ENCODE measurements around the gene GOLGA2.

The GOLGA2 gene

GRCh38 chr9:128266868-128267590, 8.8 kb downstream of the GOLGA2 start:
- TF ChIP-seq, protein P1, sequence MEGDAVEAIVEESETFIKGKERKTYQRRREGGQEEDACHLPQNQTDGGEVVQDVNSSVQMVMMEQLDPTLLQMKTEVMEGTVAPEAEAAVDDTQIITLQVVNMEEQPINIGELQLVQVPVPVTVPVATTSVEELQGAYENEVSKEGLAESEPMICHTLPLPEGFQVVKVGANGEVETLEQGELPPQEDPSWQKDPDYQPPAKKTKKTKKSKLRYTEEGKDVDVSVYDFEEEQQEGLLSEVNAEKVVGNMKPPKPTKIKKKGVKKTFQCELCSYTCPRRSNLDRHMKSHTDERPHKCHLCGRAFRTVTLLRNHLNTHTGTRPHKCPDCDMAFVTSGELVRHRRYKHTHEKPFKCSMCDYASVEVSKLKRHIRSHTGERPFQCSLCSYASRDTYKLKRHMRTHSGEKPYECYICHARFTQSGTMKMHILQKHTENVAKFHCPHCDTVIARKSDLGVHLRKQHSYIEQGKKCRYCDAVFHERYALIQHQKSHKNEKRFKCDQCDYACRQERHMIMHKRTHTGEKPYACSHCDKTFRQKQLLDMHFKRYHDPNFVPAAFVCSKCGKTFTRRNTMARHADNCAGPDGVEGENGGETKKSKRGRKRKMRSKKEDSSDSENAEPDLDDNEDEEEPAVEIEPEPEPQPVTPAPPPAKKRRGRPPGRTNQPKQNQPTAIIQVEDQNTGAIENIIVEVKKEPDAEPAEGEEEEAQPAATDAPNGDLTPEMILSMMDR (IDR thresholded peaks at IDR 0.05; ENCODE audit: borderline replicate concordance, insufficient read depth, low read depth, low read length), result no peak
- H3K4me3 ChIP-seq (ENCODE audit: low read depth, low read length), result no peak overlapping the region

GRCh38 chr9:128265348-128265847, 10.4 kb downstream of the GOLGA2 start:
- TF ChIP-seq, protein P1 (IDR thresholded peaks at IDR 0.05; ENCODE audit: borderline replicate concordance, insufficient read depth, low read depth, low read length), result no peak
- no peak overlapping the region for H3K4me3 ChIP-seq (ENCODE audit: low read depth, low read length)

GRCh38 chr9:128262687-128263086, 13.1 kb downstream of the GOLGA2 start:
- H3K4me3 ChIP-seq (ENCODE audit: low read depth, low read length), result no peak overlapping the region
- TF ChIP-seq, protein P1 (IDR thresholded peaks at IDR 0.05; ENCODE audit: borderline replicate concordance, insufficient read depth, low read depth, low read length), result no peak

DNA sequence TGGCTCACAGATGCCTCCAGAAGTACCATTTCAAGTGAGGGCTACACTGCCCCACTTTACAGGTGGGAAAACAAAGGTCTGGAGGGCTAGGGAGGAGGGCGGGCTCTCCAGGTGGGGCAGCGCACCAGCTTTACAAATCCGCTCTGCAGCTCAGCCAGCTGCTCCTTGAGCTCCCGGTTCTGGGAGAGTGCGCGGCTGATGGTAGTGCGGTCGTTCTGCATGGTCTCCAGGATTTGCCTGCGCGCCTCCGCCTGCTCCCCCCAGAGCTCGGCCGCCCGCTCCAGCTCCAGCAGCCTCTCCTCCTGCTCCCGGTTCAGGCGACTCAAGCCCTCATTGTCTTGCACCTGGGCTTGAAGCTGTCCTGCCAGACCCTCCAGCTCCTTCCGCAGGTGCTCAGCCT, 15.5 kb downstream of the GOLGA2 start:
- H3K4me3 ChIP-seq (ENCODE audit: low read depth, low read length), result no peak overlapping the region
- TF ChIP-seq, protein P1 (IDR thresholded peaks at IDR 0.05; ENCODE audit: borderline replicate concordance, insufficient read depth, low read depth, low read length), result no peak

- H3K4me3 ChIP-seq (ENCODE audit: low read depth, low read length), result no peak overlapping the region
- TF ChIP-seq, protein P1 (IDR thresholded peaks at IDR 0.05; ENCODE audit: borderline replicate concordance, insufficient read depth, low read depth, low read length), result 0 out of 2 replicates have a peak, but pooled peaks have one; percentile 7
These were observed 16.7 kb downstream of the GOLGA2 start for GRCh38 chr9:128259156-128259555.

GRCh38 chr9:128258326-128258725, 17.5 kb downstream of the GOLGA2 start:
- TF ChIP-seq, protein P1 (IDR thresholded peaks at IDR 0.05; ENCODE audit: borderline replicate concordance, insufficient read depth, low read depth, low read length), result no peak

GRCh38 chr9:128257907-128258306, 17.9 kb downstream of the GOLGA2 start:
- TF ChIP-seq, protein P1 (IDR thresholded peaks at IDR 0.05; ENCODE audit: borderline replicate concordance, insufficient read depth, low read depth, low read length), result no peak
- H3K4me3 ChIP-seq (ENCODE audit: low read depth, low read length), result no peak overlapping the region

More at GRCh38 chr9:128258326-128258725, 17.5 kb downstream of the GOLGA2 start:
- H3K4me3 ChIP-seq (ENCODE audit: low read depth, low read length), result no peak overlapping the region

All from GM12875 (cell line).